H54 (cell line): ENCODE data around the gene SMTNL2.

Experiments
- DNase-seq: peaks from one replicate; pipeline ENCODE4 v3.0.0; 2011; ENCODE audit warnings: low spot score, mixed read lengths; ENCODE audit not compliant: insufficient read length
- FAIRE-seq: peaks from 3 replicates; lab custom pipeline; 2011; peaks lifted over from hg19 to GRCh38; lab: Jason Lieb, UNC
- POLR2A ChIP-seq: IDR thresholded peaks from 2 replicates; pipeline ENCODE4 v1.6.1; 2011; ENCODE audit warnings: low read depth, mild to moderate bottlenecking, low read length

Gene SMTNL2

GRCh38 chr17:4584101-4584916, at the start of gene SMTNL2:
Gene SMTNL2, plus strand, starts transcription at chr17:4584529. Its CDS starts 77 bp downstream, at chr17:4584606.
- TF ChIP-seq POLR2A: no peak
- no peak for DNase-seq

GRCh38 chr17:4534928-4535666, 49.2 kb upstream of the SMTNL2 start:
- DNase-seq (no peak), FAIRE-seq (no peak)
- TF ChIP-seq POLR2A: no peak

More at GRCh38 chr17:4584101-4584916, at the start of gene SMTNL2:
- no peak for FAIRE-seq

DNA sequence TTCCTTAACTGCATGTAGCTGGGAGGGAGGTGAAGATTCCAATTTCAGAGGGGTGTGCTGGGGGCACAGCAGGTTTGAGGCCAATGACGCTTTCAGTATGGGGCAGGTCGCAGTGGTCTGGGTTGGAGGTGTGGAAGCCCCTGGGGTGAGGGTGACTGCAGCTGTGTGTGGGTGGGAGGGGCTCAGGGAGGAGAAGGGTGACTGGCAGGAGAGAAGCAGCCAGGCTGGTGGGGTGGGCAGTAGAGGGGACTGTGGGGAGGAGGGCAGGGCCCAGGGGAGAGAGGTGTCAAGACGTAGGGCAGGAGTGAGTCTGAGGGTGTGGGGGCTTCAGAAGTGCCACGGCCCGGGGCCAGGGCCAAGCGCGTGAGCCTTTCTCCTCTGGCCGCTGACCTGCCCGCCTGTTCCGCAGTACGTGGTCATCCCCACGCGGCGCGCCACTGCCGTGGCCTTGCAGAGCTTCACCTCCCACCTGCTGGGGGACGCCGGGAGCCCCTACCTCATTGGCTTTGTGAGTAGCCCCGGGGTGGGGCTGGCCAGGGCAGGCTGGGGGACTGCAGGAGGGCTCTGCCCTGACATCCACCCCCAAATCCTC, 48.6 kb upstream of the SMTNL2 start:
- FAIRE-seq: no peak
- no peak for DNase-seq
- TF ChIP-seq POLR2A: no peak

DNA sequence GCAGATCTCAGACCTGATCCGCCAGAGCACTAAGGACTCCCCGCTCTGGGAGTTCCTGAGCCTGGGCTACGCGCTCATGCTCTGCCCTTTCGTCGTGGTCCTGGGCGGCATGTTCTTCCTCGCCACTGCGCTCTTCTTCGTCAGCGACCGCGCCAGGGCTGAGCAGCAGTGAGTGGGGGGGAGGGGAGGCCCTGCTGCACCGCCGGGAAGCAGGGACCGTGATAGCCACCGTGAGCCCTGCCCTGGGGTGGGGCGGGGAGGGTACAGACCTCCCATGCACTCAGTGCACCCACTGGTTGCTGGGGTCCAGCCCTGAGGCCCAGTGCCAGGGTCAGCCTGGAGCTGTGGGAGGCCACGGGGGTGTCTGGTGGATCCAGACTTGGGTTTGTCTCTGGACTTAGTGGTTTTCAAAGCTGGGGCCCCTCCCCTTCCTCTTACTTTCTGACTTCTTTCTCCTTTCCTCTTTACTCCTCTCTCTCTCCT, 48.0 kb upstream of the SMTNL2 start:
- no peak for TF ChIP-seq POLR2A
- DNase-seq: no peak
- no peak for FAIRE-seq

- no peak for TF ChIP-seq POLR2A
- DNase-seq (no peak), FAIRE-seq (no peak)
Observed at GRCh38 chr17:4536742-4537411, 47.5 kb upstream of the SMTNL2 start.

DNA sequence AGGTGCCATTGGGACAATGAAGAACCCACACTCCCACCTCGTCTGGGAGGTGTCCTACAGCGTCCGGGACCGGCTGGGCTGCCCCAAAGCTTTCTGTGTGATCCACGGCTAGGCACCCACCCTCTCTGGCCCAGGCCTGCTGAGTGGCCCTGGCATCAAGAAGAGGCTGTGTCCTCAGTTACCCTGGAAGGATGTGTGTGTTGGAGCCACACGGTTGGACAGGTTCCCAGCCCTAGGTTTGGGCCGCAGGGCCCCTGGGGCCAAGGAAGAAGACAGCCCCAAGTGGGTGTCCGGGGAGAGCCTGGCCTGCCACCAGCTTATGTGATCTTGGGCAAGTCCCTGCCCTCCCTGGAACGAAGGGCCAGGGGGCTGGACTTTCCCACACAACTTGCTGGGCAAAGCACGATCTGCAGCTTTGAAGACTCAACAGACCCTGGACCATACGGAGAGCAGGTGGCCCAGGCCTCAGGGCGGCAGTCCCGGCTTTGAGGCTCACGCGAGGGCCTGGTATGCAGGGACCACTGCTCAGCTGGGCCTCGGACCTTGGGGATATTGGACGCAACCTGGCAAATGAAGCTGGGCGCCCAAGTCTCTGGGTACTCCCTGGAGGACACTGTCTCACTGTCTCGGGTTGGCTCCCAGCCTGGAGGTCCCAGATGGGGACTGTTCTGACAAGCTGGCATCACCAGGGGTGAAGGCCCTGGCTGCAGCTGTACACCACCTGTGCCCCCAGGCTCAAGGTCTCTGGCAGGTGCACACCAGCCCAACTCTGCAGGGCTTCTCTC, 46.7 kb upstream of the SMTNL2 start:
- FAIRE-seq: no peak
- DNase-seq: no peak
- no peak for TF ChIP-seq POLR2A

GRCh38 chr17:4538236-4539002, 45.9 kb upstream of the SMTNL2 start:
- no peak for FAIRE-seq
- no peak for DNase-seq

GRCh38 chr17:4539025-4539424, 45.3 kb upstream of the SMTNL2 start:
- TF ChIP-seq POLR2A: no peak
- FAIRE-seq: no peak
- no peak for DNase-seq

More at GRCh38 chr17:4538236-4539002, 45.9 kb upstream of the SMTNL2 start:
- TF ChIP-seq POLR2A: no peak

DNA sequence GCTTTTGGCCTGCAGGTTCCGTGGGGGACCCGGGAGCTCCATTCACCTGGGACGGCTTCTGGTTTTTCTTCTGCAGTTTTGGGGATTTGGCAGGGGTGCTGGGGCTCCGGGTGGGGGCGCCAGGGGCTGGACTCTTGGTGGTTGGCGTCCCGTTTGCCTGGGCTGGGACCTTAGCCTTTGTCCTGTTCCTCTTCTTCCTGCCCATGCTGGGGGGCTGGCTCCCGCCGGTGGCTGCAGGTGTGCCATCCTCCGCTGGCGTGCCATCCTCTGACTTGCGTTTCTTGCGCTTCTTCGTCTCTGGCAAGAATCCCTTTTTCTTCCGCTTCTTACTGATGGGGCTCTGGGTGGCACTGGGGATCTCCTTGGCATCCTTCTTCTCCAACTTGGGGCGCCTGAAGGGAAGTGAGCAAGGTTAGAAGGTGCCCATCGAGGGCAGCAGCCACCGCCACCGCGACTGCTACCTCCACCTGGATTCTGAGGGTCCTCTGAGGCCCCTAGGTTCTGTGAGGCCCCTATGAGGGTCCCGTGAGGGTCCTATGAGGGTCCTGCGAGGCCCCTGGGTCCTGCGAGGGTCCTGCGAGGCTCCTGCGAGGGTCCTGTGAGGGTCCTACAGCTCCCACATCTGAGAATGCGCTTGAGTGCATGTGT, 44.6 kb upstream of the SMTNL2 start:
- no peak for TF ChIP-seq POLR2A
- FAIRE-seq (no peak), DNase-seq (no peak)

- TF ChIP-seq POLR2A: no peak
- DNase-seq: no peak
- no peak for FAIRE-seq
Observed at GRCh38 chr17:4540224-4540651, 44.1 kb upstream of the SMTNL2 start.

DNA sequence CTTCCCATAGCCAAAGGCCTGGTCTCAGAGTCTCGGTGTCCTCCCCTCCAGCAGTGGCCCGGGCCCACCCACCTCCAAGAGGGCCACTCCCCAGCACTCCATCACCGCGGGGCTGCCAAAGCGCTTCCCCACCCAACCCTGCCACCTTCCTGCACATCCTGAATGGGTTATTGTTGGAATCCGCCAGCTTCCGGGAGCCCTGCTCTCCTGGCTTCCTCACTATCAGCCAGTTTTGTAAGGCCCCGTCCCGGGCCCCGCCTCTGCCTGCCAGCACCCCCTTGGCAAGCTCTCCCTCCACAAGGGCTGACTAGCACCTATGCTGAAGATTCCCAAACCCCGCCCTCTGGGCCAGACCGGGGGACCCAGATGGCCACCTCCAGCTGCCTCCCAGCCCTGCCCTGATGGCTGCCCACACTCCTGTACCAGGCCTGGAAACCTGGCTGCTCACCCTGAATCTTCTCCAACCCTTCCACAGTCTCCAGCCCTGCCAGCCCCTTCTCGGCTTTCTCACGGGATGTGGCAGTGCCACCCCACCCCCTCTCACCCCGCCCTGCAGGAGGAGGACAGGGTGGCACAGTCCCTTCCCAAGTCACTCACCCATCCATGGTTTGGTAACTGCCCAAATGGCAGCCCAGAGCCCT, 43.5 kb upstream of the SMTNL2 start:
- no peak for TF ChIP-seq POLR2A
- FAIRE-seq (no peak), DNase-seq (no peak)
